Stimulated activated CD4-positive, alpha-beta T cell treated with anti-CD3 and anti-CD28 coated beads, Interleukin-4, amount 100 ng/mL, for 48 hours (primary cell): ENCODE data around the gene SMIM12.

Experiments used
- DNase-seq, 2 donors: peaks; one replicate each; pipeline ENCODE4 v3.0.0-alpha.2; 2020; ENCODE audit warnings: low read depth in 2 of 2

The SMIM12 gene

DNA sequence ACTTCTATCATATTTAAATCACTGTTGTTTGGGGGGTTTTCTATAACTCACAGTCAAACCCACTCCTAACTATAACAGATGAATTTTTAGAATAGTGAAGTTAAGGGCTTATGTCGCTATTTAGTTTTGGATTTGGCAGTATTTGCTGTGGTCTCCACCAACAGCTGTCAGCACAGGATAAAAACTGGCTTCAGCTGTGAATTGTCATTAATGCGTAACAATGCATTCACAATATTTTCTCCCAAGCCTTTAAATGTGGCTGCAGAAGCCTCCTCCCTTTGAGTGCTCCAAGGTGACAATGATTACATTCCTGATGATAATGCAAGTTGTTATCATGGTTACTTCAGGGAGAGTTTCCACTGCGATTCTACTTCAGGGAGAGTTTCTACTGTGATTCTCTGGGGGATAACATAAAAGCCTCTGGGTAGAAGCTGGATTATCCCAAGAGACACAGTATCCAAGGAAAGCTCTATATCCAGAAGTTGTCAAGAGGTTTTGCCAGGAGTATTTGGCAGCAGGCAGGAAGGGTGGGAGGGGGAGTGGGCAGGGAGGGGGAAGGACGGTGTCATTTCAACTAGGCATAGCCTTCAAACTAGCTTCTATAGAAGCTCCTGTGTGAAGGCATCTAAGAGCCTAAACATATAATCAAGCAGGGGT, 14.9 kb upstream of the SMIM12 start:
- no peak for DNase-seq

DNA sequence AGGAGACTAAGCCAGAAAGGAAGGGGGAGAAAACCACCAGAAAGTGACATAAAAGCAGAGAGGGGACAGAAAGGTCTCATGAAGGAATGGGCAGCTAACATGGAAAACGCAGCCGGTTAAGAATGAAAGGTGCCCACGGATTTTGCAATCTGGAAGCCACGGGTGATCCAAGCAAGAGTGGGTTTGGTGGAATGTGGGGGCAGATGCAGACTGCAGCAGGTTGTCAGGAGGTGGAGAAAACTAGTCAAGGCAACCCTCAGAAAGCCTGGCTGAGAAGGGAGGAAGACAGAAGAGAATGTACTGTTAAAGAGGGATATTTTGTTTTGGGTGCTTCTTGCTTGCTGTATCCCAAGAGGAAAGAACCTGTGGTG, 12.6 kb upstream of the SMIM12 start:
- DNase-seq, result no peak

DNA sequence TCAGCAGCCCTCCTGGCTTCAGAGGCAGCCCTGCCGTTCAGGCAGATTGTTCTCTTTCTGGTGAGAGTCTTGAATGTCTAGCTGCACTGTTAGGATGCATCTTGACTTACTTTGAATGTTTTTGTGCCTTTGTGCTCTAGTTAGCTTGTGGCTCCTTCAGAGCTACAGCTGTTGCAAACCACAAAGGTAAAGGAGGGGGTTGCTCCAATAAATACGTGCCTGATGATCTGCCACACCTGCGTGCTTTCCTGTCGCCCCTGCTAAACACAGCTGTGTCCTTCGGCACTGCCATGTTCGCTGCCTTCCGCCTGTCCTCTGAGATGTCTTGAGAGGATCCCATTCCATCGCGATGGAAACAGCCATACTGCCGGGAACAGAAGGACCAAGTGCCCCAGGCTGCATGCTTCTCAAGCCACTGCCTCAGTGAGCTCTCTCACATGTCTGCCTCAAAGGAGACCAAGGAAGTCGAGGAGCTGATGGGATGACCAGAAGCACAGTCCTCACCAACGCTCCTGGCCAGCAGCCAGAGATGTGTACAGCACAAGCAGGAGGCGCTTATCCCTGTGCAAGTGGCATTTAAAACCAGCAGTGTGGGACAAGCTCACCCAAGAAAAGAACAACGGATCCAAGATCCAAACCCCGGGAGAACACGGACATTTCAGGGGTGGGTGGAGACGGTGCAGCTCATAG, 12.0 kb upstream of the SMIM12 start:
- no peak for DNase-seq

- DNase-seq, result no peak
These were observed 10.8 kb upstream of the SMIM12 start for GRCh38 chr1:34870395-34870794.

- no peak for DNase-seq
These were observed 10.2 kb upstream of the SMIM12 start for GRCh38 chr1:34869760-34870159.

GRCh38 chr1:34868230-34869049, 8.9 kb upstream of the SMIM12 start:
- no peak for DNase-seq

DNA sequence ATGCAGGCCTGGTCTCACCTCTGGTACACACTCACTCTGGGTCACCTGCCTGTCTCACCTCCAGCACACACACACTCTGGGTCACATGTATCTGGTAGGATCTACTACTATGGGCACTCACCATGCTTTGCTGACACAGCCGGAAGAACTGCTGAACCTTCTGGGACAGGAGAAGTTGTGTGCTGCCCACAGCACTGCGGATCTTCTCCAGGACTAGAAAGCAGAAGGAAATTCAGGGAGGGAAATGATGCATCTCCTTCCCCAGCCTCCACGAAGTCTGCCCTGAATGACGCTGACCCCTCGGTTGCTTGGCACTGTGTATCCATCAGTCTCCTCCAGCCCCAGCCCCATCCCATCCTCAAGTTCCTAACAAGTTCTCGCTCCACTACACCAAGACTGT, 7.9 kb upstream of the SMIM12 start:
- no peak for DNase-seq

DNA sequence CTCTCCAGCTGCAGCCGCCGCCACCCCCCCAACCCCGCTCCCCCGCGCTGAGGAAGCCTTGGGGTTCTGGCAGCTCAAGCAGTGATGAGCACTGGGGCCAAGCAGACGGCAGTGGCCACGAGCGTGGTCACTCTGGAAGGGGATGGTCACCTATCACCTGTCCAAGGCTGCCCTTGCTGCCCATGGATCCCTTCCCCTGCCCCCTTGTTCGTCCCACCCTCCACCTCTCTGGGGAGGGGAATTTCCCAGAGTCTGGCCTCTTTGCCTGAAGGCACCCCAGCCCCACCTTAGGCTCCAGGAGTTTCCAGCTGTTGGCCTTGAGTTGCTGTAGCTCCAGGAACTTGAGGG, 7.2 kb upstream of the SMIM12 start:
- DNase-seq, result no peak

GRCh38 chr1:34865981-34866761, 6.6 kb upstream of the SMIM12 start:
- DNase-seq, result peak; percentile 90 to 93

DNA sequence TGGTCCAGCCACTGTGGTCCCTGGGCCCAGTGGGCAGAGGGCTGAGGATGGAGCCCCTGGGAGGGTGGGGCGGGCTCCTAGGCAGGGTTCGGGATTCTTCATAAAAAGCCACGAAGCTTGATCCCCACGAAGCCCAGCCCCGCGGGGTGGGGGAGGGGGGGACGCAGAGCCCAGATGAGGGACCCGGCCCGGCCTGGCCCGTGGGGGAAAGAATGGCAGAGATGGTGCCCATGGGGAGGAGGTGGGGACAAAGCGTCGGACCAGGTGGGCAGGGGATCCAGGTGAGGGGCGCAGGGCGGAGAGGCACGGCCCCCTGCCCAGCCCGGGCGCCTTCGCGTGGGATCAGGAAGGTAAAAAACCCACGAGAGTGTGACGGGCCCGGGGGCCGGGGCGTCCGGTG, 6.0 kb upstream of the SMIM12 start:
- DNase-seq, result no peak

DNA sequence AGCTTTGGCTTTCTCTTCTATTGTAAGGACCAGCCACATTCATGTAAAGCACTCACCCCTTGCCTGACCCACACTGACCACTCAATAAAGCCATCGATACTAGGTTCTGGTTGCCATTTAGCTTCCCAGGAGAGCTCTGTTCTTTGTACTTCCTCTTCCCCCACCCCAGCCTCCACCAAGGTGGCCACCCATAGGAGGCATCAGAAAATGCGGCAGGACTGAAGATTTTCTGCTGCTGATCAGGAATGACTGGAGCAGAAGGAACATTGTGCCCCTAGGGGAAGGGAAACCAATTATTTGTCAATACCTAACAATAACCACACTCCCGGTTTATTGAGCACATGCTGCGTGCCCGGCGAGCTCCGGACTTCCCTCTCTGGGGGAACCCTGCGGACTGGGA, 5.2 kb upstream of the SMIM12 start:
- no peak for DNase-seq

- no peak for DNase-seq
These were observed 4.0 kb upstream of the SMIM12 start for GRCh38 chr1:34863501-34863900.

GRCh38 chr1:34858901-34859445, 576 bp downstream of the SMIM12 start:
- DNase-seq, result peak; percentile 24 to 28

DNA sequence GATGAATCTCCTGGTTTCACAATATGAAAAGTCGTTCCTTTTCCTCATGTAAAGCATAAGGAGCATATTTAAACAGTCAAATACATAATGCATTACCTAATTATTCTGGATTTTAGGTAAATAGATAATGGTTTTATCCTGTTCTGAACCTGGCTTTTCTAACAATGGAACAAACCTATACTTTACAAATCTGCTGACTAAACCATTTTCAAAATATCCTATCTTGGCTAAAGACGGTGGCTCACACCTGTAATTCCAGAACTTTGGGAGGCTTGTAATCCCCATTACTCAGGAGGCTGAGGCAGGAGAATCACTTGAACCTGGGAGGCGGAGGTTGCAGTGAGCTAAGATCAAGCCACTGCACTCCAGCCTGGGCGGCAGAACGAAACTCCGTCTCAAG, 2.9 kb downstream of the SMIM12 start:
- no peak for DNase-seq

GRCh38 chr1:34852677-34853217, 6.8 kb downstream of the SMIM12 start:
- DNase-seq, result peak; percentile 82 to 83

- no peak for DNase-seq
These were observed 8.0 kb downstream of the SMIM12 start for GRCh38 chr1:34851431-34852105.

GRCh38 chr1:34850382-34850781, 9.2 kb downstream of the SMIM12 start:
- no peak for DNase-seq

GRCh38 chr1:34847094-34847493, 12.5 kb downstream of the SMIM12 start:
- DNase-seq, result no peak

DNA sequence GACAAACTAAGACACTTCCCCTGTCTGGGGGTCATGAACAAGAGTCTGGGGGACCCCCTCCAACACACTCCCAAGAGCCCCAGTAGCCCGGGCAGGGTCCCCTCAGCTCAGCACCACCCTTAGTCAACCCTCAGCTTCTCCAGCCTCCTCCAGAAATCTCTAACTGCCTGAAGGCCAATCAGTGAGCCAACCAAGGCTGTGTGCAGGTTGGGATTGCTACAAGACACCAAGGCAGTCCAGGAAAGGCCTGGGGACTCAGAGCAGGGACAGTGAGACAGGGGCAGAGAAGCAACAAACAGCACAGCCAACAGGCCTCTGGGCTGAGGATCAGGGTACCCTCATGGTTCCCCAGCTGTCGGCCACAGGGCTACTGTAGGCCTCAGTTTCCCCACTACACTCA, 13.3 kb downstream of the SMIM12 start:
- DNase-seq, result no peak

- no peak for DNase-seq
These were observed 14.2 kb downstream of the SMIM12 start for GRCh38 chr1:34845131-34845901.
